Liver (tissue), 9 donors: Measurements from ENCODE around the gene POLR1H. TPM values are rescaled to one million over a fixed set of nuclear protein-coding genes. Genes with fewer than 3 reads are reported as not detected.

ENCODE experiments used
- DNase-seq: peaks from one replicate; pipeline ENCODE4 v3.0.0-alpha.2; 2017; ENCODE audit warnings: low spot score
- H3K27ac ChIP-seq, 2 donors: one replicate each; pipeline ENCODE4 v1.7.0; 2013; ENCODE audit warnings: inconsistent platforms in 2 of 2, low read length in 2 of 2, control low read depth in 1 of 2, low read depth in 1 of 2, mild to moderate bottlenecking in 1 of 2
- H3K27me3 ChIP-seq, 4 donors: one replicate each; pipeline versions ENCODE4 v1.6.1 to v1.7.0; 2013; ENCODE audit warnings: low read length in 3 of 4, inconsistent platforms in 1 of 4, mild to moderate bottlenecking in 1 of 4, moderate library complexity in 1 of 4; ENCODE audit not compliant: control insufficient read depth in 4 of 4, insufficient read depth in 4 of 4
- H3K36me3 ChIP-seq, 4 donors: one replicate each; pipeline versions ENCODE4 v1.6.1 to v1.7.0; 2013; ENCODE audit warnings: low read length in 3 of 4, mild to moderate bottlenecking in 3 of 4, low read depth in 1 of 4, moderate library complexity in 1 of 4; ENCODE audit not compliant: control insufficient read depth in 4 of 4, insufficient read depth in 3 of 4
- H3K4me1 ChIP-seq, 4 donors: one replicate each; pipeline versions ENCODE4 v1.6.1 to v1.7.0; 2013; ENCODE audit warnings: low read length in 3 of 4, mild to moderate bottlenecking in 3 of 4, moderate library complexity in 1 of 4; ENCODE audit not compliant: control insufficient read depth in 4 of 4, insufficient read depth in 4 of 4
- H3K4me3 ChIP-seq, 3 donors: one replicate each; pipeline versions ENCODE4 v1.6.1 to v1.7.0; 2013; ENCODE audit warnings: low read length in 3 of 3, control low read depth in 1 of 3, low read depth in 1 of 3, mild to moderate bottlenecking in 1 of 3
- H3K9ac ChIP-seq, 2 donors: one replicate each; pipeline ENCODE4 v1.7.0; 2013; ENCODE audit warnings: low read length in 2 of 2, mild to moderate bottlenecking in 2 of 2, moderate library complexity in 2 of 2, control low read depth in 1 of 2, low read depth in 1 of 2
- H3K9me3 ChIP-seq, 4 donors: one replicate each; pipeline versions ENCODE4 v1.6.1 to v1.7.0; 2013; ENCODE audit warnings: low read length in 3 of 4; ENCODE audit not compliant: control insufficient read depth in 4 of 4
- FOXA1 ChIP-seq: IDR thresholded peaks from 2 replicates; pipeline ENCODE4 v1.6.1; 2016; ENCODE audit warnings: antibody characterized with exemption
- FOXA2 ChIP-seq: IDR thresholded peaks from 2 replicates; pipeline ENCODE4 v1.6.1; 2016; ENCODE audit warnings: antibody characterized with exemption
- GABPA ChIP-seq, 2 donors: IDR thresholded peaks in 1 of 2; conservative IDR thresholded peaks in 1 of 2; 2 replicates each; pipeline ENCODE4 v1.6.1; 2016; ENCODE audit warnings: antibody characterized with exemption in 2 of 2, mild to moderate bottlenecking in 1 of 2, moderate library complexity in 1 of 2
- HNF4A ChIP-seq, 2 donors: conservative IDR thresholded peaks; 2 replicates each; pipeline ENCODE4 v1.6.1; 2016; ENCODE audit warnings: antibody characterized with exemption in 2 of 2, mild to moderate bottlenecking in 2 of 2
- JUND ChIP-seq, 2 donors: IDR thresholded peaks; 2 replicates each; pipeline ENCODE4 v1.6.1; 2016; ENCODE audit warnings: antibody characterized with exemption in 2 of 2
- RAD21 ChIP-seq, 2 donors: IDR thresholded peaks; 2 replicates each; pipeline ENCODE4 v1.6.1; 2016; ENCODE audit warnings: antibody characterized with exemption in 2 of 2, mild to moderate bottlenecking in 2 of 2
- SP1 ChIP-seq: IDR thresholded peaks from 2 replicates; pipeline ENCODE4 v1.6.1; 2018; ENCODE audit warnings: antibody characterized with exemption, mild to moderate bottlenecking
- TAF1 ChIP-seq: conservative IDR thresholded peaks from 2 replicates; pipeline ENCODE4 v1.6.1; 2016; ENCODE audit warnings: antibody characterized with exemption, mild to moderate bottlenecking
- YY1 ChIP-seq: IDR thresholded peaks from 2 replicates; pipeline ENCODE4 v1.6.1; 2016; ENCODE audit warnings: antibody characterized with exemption, mild to moderate bottlenecking
- WGBS: extraction: QIAGEN DNeasy Blood & Tissue Kit; methylation state at CpG from one replicate; pipeline ENCODE4 v1.1.7; 2013; 5-methylcytosine and 5-hydroxymethylcytosine counted together
- polyA plus RNA-seq, 2 donors: library from polyadenylated mRNA; stranded (reverse) in 1 of 2; unstranded in 1 of 2; fragments of 200-250 nt in 1 of 2; fragments of >200 nt in 1 of 2; fragmentation: Nextera tagmentation in 1 of 2; extraction: Ambion mirVana in 1 of 2; gene quantifications; one replicate each; pipeline versions ENCODE4 v1.2.1 to v1.2.3, GENCODE V29; 2013 to 2015
- total RNA-seq, 2 donors: library from RNA; depleted of rRNA; stranded (reverse); fragments of >200 nt; gene quantifications; one replicate each; pipeline ENCODE4 v1.2.3, GENCODE V29; 2014
- TF ChIP-seq, protein P1 (sequence below): IDR thresholded peaks from 2 replicates; pipeline ENCODE4 v1.6.1; 2016; ENCODE audit warnings: antibody characterized with exemption
- TF ChIP-seq, protein P2 (sequence below): IDR thresholded peaks from 2 replicates; pipeline ENCODE4 v1.6.1; 2016; ENCODE audit warnings: antibody characterized with exemption, mild to moderate bottlenecking
- TF ChIP-seq, protein P3 (sequence below): fragments of 150-350 bp; IDR thresholded peaks from 2 replicates; pipeline ENCODE4 v1.5.1; 2017; ENCODE audit warnings: improper control_type of control experiment, low read depth, low read length; ENCODE audit not compliant: missing input control
- TF ChIP-seq, protein P4 (sequence below): IDR thresholded peaks from 2 replicates; pipeline ENCODE4 v1.6.1; 2016; ENCODE audit warnings: antibody characterized with exemption
- TF ChIP-seq, protein P5 (sequence below): IDR thresholded peaks from 2 replicates; pipeline ENCODE4 v1.6.1; 2016; ENCODE audit warnings: antibody characterized with exemption
- donor health status: healthy.
- donor health status: healthy.
- donor health status: healthy.
- donor health status: healthy.
- donor health status: healthy.

The POLR1H gene
- total and polyA plus RNA-seq, 4 donors: 7.0 to 27.5 (median 16.8) TPM

GRCh38 chr6:30013291-30013922 is 47.7 kb upstream of the POLR1H start:
- H3K27me3 ChIP-seq: no peaks in the 10 kb centered on the region
- DNase-seq: peak; percentile 50
- no peak overlapping the region for H3K4me3 ChIP-seq
- no peaks in the 10 kb centered on the region for H3K4me1 ChIP-seq
- H3K36me3 ChIP-seq: peaks cover 0 to 1% (median 0%) of the 10 kb centered on the region in 4 donors
- TF ChIP-seq FOXA1 (no peak), JUND (IDR thresholded peaks at IDR 0.05) (no peak), YY1 (no peak), RAD21 (IDR thresholded peaks at IDR 0.05) (peak; percentile 88 to 89), FOXA2 (no peak)
- TF ChIP-seq, protein P1, sequence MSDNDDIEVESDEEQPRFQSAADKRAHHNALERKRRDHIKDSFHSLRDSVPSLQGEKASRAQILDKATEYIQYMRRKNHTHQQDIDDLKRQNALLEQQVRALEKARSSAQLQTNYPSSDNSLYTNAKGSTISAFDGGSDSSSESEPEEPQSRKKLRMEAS: no peak
- TF ChIP-seq, protein P2, sequence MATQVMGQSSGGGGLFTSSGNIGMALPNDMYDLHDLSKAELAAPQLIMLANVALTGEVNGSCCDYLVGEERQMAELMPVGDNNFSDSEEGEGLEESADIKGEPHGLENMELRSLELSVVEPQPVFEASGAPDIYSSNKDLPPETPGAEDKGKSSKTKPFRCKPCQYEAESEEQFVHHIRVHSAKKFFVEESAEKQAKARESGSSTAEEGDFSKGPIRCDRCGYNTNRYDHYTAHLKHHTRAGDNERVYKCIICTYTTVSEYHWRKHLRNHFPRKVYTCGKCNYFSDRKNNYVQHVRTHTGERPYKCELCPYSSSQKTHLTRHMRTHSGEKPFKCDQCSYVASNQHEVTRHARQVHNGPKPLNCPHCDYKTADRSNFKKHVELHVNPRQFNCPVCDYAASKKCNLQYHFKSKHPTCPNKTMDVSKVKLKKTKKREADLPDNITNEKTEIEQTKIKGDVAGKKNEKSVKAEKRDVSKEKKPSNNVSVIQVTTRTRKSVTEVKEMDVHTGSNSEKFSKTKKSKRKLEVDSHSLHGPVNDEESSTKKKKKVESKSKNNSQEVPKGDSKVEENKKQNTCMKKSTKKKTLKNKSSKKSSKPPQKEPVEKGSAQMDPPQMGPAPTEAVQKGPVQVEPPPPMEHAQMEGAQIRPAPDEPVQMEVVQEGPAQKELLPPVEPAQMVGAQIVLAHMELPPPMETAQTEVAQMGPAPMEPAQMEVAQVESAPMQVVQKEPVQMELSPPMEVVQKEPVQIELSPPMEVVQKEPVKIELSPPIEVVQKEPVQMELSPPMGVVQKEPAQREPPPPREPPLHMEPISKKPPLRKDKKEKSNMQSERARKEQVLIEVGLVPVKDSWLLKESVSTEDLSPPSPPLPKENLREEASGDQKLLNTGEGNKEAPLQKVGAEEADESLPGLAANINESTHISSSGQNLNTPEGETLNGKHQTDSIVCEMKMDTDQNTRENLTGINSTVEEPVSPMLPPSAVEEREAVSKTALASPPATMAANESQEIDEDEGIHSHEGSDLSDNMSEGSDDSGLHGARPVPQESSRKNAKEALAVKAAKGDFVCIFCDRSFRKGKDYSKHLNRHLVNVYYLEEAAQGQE: no peak
- TF ChIP-seq, protein P3, sequence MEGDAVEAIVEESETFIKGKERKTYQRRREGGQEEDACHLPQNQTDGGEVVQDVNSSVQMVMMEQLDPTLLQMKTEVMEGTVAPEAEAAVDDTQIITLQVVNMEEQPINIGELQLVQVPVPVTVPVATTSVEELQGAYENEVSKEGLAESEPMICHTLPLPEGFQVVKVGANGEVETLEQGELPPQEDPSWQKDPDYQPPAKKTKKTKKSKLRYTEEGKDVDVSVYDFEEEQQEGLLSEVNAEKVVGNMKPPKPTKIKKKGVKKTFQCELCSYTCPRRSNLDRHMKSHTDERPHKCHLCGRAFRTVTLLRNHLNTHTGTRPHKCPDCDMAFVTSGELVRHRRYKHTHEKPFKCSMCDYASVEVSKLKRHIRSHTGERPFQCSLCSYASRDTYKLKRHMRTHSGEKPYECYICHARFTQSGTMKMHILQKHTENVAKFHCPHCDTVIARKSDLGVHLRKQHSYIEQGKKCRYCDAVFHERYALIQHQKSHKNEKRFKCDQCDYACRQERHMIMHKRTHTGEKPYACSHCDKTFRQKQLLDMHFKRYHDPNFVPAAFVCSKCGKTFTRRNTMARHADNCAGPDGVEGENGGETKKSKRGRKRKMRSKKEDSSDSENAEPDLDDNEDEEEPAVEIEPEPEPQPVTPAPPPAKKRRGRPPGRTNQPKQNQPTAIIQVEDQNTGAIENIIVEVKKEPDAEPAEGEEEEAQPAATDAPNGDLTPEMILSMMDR: peak; percentile 80
- H3K9me3 ChIP-seq: no peaks in the 10 kb centered on the region
- H3K27ac ChIP-seq: no peak overlapping the region
- no peak overlapping the region for H3K9ac ChIP-seq
- 63% methylated on average over 13 of the region's 13 CpGs for WGBS

- Histone ChIP-seq H3K36me3 (peaks cover 0 to 10% (median 4%) of the 10 kb centered on the region in 4 donors), H3K27ac (no peak overlapping the region), H3K9ac (no peak overlapping the region), H3K4me3 (no peak overlapping the region), H3K9me3 (no peaks in the 10 kb centered on the region), H3K4me1 (no peaks in the 10 kb centered on the region), H3K27me3 (no peaks in the 10 kb centered on the region)
- no peak for DNase-seq
- 94% methylated on average over 2 of the region's 2 CpGs for WGBS
- TF ChIP-seq JUND (IDR thresholded peaks at IDR 0.05) (no peak), FOXA1 (no peak), HNF4A (conservative IDR thresholded peaks at IDR 0.05) (no peak), SP1 (no peak), YY1 (no peak), FOXA2 (no peak), GABPA (IDR thresholded peaks at IDR 0.05 in 1 of 2, conservative IDR thresholded peaks at IDR 0.05 in 1 of 2) (no peak), RAD21 (IDR thresholded peaks at IDR 0.05) (no peak), TAF1 (no peak)
- TF ChIP-seq, protein P3: no peak
- TF ChIP-seq, protein P1: no peak
- TF ChIP-seq, protein P4, sequence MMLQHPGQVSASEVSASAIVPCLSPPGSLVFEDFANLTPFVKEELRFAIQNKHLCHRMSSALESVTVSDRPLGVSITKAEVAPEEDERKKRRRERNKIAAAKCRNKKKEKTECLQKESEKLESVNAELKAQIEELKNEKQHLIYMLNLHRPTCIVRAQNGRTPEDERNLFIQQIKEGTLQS: no peak
- TF ChIP-seq, protein P2: no peak
- TF ChIP-seq, protein P5, sequence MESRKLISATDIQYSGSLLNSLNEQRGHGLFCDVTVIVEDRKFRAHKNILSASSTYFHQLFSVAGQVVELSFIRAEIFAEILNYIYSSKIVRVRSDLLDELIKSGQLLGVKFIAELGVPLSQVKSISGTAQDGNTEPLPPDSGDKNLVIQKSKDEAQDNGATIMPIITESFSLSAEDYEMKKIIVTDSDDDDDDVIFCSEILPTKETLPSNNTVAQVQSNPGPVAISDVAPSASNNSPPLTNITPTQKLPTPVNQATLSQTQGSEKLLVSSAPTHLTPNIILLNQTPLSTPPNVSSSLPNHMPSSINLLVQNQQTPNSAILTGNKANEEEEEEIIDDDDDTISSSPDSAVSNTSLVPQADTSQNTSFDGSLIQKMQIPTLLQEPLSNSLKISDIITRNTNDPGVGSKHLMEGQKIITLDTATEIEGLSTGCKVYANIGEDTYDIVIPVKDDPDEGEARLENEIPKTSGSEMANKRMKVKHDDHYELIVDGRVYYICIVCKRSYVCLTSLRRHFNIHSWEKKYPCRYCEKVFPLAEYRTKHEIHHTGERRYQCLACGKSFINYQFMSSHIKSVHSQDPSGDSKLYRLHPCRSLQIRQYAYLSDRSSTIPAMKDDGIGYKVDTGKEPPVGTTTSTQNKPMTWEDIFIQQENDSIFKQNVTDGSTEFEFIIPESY: no peak
Measured at GRCh38 chr6:30019819-30020218, 41.2 kb upstream of the POLR1H start.
